COLO829 (cell line): ENCODE results near the gene CCNQ.

ENCODE experiments used
- DNase-seq: peaks from one replicate; pipeline ENCODE4 v3.0.0; 2012; ENCODE audit warnings: low spot score

The CCNQ gene

GRCh38 chrX:153576239-153576870 lies 22.6 kb downstream of the CCNQ start:
- no peak for DNase-seq

GRCh38 chrX:153573984-153574383 lies 25.0 kb downstream of the CCNQ start:
- no peak for DNase-seq

- no peak for DNase-seq
Measured at GRCh38 chrX:153572601-153573000, 26.3 kb downstream of the CCNQ start.

GRCh38 chrX:153571534-153571908 lies 27.4 kb downstream of the CCNQ start:
- no peak for DNase-seq

- no peak for DNase-seq
Measured at GRCh38 chrX:153569475-153569874, 29.5 kb downstream of the CCNQ start.

GRCh38 chrX:153568451-153569011 lies 30.4 kb downstream of the CCNQ start:
- no peak for DNase-seq

GRCh38 chrX:153565996-153566580 lies 32.9 kb downstream of the CCNQ start:
- DNase-seq: no peak

- DNase-seq: no peak
Measured at GRCh38 chrX:153564047-153564606, 34.8 kb downstream of the CCNQ start.

- DNase-seq: no peak
Measured at GRCh38 chrX:153562546-153562945, 36.4 kb downstream of the CCNQ start.

GRCh38 chrX:153561337-153561736 lies 37.6 kb downstream of the CCNQ start:
- no peak for DNase-seq

GRCh38 chrX:153560466-153560865 lies 38.5 kb downstream of the CCNQ start:
- no peak for DNase-seq

- DNase-seq: no peak
Measured at GRCh38 chrX:153560000-153560399, 38.9 kb downstream of the CCNQ start.

GRCh38 chrX:153557618-153558355 lies 41.2 kb downstream of the CCNQ start:
- no peak for DNase-seq

GRCh38 chrX:153556767-153557166 lies 42.2 kb downstream of the CCNQ start:
- no peak for DNase-seq

- peak; percentile 34 for DNase-seq
Measured at GRCh38 chrX:153554519-153555167, 44.3 kb downstream of the CCNQ start.

GRCh38 chrX:153551135-153551534 lies 47.8 kb downstream of the CCNQ start:
- DNase-seq: no peak

- no peak for DNase-seq
Measured at GRCh38 chrX:153549807-153550206, 49.1 kb downstream of the CCNQ start.

GRCh38 chrX:153549231-153549630 lies 49.7 kb downstream of the CCNQ start:
- no peak for DNase-seq

GRCh38 chrX:153547195-153547594 lies 51.7 kb downstream of the CCNQ start:
- DNase-seq: no peak

- no peak for DNase-seq
Measured at GRCh38 chrX:153546386-153546785, 52.6 kb downstream of the CCNQ start.

- DNase-seq: no peak
Measured at GRCh38 chrX:153544727-153545126, 54.2 kb downstream of the CCNQ start.

- DNase-seq: no peak
Measured at GRCh38 chrX:153539979-153540358, 59.0 kb downstream of the CCNQ start.
